Liver (tissue), 9 donors: ENCODE data around the gene C1orf21. TPM values are rescaled to one million over a fixed set of nuclear protein-coding genes. Genes with fewer than 3 reads are reported as not detected.

Experiments used
- DNase-seq: peaks from one replicate; pipeline ENCODE4 v3.0.0-alpha.2; 2017; ENCODE audit warnings: low spot score
- H3K27ac ChIP-seq, 2 donors: one replicate each; pipeline ENCODE4 v1.7.0; 2013; ENCODE audit warnings: inconsistent platforms in 2 of 2, low read length in 2 of 2, control low read depth in 1 of 2, low read depth in 1 of 2, mild to moderate bottlenecking in 1 of 2
- H3K27me3 ChIP-seq, 4 donors: one replicate each; pipeline versions ENCODE4 v1.6.1 to v1.7.0; 2013; ENCODE audit warnings: low read length in 3 of 4, inconsistent platforms in 1 of 4, mild to moderate bottlenecking in 1 of 4, moderate library complexity in 1 of 4; ENCODE audit not compliant: control insufficient read depth in 4 of 4, insufficient read depth in 4 of 4
- H3K36me3 ChIP-seq, 4 donors: one replicate each; pipeline versions ENCODE4 v1.6.1 to v1.7.0; 2013; ENCODE audit warnings: low read length in 3 of 4, mild to moderate bottlenecking in 3 of 4, low read depth in 1 of 4, moderate library complexity in 1 of 4; ENCODE audit not compliant: control insufficient read depth in 4 of 4, insufficient read depth in 3 of 4
- H3K4me1 ChIP-seq, 4 donors: one replicate each; pipeline versions ENCODE4 v1.6.1 to v1.7.0; 2013; ENCODE audit warnings: low read length in 3 of 4, mild to moderate bottlenecking in 3 of 4, moderate library complexity in 1 of 4; ENCODE audit not compliant: control insufficient read depth in 4 of 4, insufficient read depth in 4 of 4
- H3K4me3 ChIP-seq, 3 donors: one replicate each; pipeline versions ENCODE4 v1.6.1 to v1.7.0; 2013; ENCODE audit warnings: low read length in 3 of 3, control low read depth in 1 of 3, low read depth in 1 of 3, mild to moderate bottlenecking in 1 of 3
- H3K9ac ChIP-seq, 2 donors: one replicate each; pipeline ENCODE4 v1.7.0; 2013; ENCODE audit warnings: low read length in 2 of 2, mild to moderate bottlenecking in 2 of 2, moderate library complexity in 2 of 2, control low read depth in 1 of 2, low read depth in 1 of 2
- H3K9me3 ChIP-seq, 4 donors: one replicate each; pipeline versions ENCODE4 v1.6.1 to v1.7.0; 2013; ENCODE audit warnings: low read length in 3 of 4; ENCODE audit not compliant: control insufficient read depth in 4 of 4
- FOXA1 ChIP-seq: IDR thresholded peaks from 2 replicates; pipeline ENCODE4 v1.6.1; 2016; ENCODE audit warnings: antibody characterized with exemption
- GABPA ChIP-seq, 2 donors: IDR thresholded peaks in 1 of 2; conservative IDR thresholded peaks in 1 of 2; 2 replicates each; pipeline ENCODE4 v1.6.1; 2016; ENCODE audit warnings: antibody characterized with exemption in 2 of 2, mild to moderate bottlenecking in 1 of 2, moderate library complexity in 1 of 2
- JUND ChIP-seq, 2 donors: IDR thresholded peaks; 2 replicates each; pipeline ENCODE4 v1.6.1; 2016; ENCODE audit warnings: antibody characterized with exemption in 2 of 2
- NR2F2 ChIP-seq: IDR thresholded peaks from 2 replicates; pipeline ENCODE4 v1.6.1; 2016; ENCODE audit warnings: antibody characterized with exemption
- SP1 ChIP-seq: IDR thresholded peaks from 2 replicates; pipeline ENCODE4 v1.6.1; 2018; ENCODE audit warnings: antibody characterized with exemption, mild to moderate bottlenecking
- WGBS: extraction: QIAGEN DNeasy Blood & Tissue Kit; methylation state at CpG from one replicate; pipeline ENCODE4 v1.1.7; 2013; 5-methylcytosine and 5-hydroxymethylcytosine counted together
- polyA plus RNA-seq, 2 donors: library from polyadenylated mRNA; stranded (reverse) in 1 of 2; unstranded in 1 of 2; fragments of 200-250 nt in 1 of 2; fragments of >200 nt in 1 of 2; fragmentation: Nextera tagmentation in 1 of 2; extraction: Ambion mirVana in 1 of 2; gene quantifications; one replicate each; pipeline versions ENCODE4 v1.2.1 to v1.2.3, GENCODE V29; 2013 to 2015
- total RNA-seq, 2 donors: library from RNA; depleted of rRNA; stranded (reverse); fragments of >200 nt; gene quantifications; one replicate each; pipeline ENCODE4 v1.2.3, GENCODE V29; 2014
- TF ChIP-seq, protein P1 (sequence below): IDR thresholded peaks from 2 replicates; pipeline ENCODE4 v1.6.1; 2016; ENCODE audit warnings: antibody characterized with exemption, mild to moderate bottlenecking
- TF ChIP-seq, protein P2 (sequence below): IDR thresholded peaks from 2 replicates; pipeline ENCODE4 v1.6.1; 2016; ENCODE audit warnings: antibody characterized with exemption
- TF ChIP-seq, protein P3 (sequence below): IDR thresholded peaks from 2 replicates; pipeline ENCODE4 v1.6.1; 2016; ENCODE audit warnings: antibody characterized with exemption
- donor health status: healthy.
- donor health status: healthy.
- donor health status: healthy.
- donor health status: healthy.
- donor health status: healthy.

C1orf21 gene
- total and polyA plus RNA-seq, 4 donors: 2.3 to 21.3 (median 13.4) TPM

DNA sequence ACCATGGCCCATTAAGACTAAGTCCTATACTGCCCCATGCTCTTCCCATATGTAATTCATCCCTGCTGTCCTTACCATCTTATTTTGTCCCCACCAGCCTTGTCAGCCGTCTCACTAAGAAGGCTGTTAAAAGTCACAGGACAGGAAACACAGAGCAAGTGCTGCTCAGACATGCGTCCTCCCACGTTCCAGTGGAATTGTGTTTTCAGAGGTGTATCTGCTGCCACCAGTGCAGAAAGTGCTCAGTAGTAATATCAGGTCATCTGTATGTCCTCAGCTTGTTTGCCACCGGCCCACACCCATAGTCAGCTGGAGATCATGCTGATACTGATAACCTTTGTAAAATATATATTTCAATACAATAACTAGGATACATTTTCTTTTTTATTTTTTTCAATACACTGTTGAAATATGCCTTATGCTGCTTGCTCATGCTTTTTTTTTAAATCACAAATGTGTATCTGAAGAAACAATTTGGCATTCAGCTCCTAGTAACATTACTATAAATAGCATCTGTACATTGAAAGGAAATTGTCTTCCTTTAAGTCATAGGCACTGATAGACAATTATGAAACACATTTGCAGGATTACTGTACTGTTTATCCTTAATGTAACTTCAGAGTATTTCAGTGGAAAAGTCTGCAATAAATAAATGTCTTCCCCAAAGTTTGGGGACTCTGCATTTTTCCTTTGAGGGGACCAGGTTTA, 211.0 kb downstream of the C1orf21 start (continued):
- TF ChIP-seq, protein P1, sequence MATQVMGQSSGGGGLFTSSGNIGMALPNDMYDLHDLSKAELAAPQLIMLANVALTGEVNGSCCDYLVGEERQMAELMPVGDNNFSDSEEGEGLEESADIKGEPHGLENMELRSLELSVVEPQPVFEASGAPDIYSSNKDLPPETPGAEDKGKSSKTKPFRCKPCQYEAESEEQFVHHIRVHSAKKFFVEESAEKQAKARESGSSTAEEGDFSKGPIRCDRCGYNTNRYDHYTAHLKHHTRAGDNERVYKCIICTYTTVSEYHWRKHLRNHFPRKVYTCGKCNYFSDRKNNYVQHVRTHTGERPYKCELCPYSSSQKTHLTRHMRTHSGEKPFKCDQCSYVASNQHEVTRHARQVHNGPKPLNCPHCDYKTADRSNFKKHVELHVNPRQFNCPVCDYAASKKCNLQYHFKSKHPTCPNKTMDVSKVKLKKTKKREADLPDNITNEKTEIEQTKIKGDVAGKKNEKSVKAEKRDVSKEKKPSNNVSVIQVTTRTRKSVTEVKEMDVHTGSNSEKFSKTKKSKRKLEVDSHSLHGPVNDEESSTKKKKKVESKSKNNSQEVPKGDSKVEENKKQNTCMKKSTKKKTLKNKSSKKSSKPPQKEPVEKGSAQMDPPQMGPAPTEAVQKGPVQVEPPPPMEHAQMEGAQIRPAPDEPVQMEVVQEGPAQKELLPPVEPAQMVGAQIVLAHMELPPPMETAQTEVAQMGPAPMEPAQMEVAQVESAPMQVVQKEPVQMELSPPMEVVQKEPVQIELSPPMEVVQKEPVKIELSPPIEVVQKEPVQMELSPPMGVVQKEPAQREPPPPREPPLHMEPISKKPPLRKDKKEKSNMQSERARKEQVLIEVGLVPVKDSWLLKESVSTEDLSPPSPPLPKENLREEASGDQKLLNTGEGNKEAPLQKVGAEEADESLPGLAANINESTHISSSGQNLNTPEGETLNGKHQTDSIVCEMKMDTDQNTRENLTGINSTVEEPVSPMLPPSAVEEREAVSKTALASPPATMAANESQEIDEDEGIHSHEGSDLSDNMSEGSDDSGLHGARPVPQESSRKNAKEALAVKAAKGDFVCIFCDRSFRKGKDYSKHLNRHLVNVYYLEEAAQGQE: no peak
- TF ChIP-seq NR2F2 (no peak), GABPA (IDR thresholded peaks at IDR 0.05 in 1 of 2, conservative IDR thresholded peaks at IDR 0.05 in 1 of 2) (no peak), FOXA1 (no peak)
- TF ChIP-seq, protein P2, sequence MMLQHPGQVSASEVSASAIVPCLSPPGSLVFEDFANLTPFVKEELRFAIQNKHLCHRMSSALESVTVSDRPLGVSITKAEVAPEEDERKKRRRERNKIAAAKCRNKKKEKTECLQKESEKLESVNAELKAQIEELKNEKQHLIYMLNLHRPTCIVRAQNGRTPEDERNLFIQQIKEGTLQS: no peak

DNA sequence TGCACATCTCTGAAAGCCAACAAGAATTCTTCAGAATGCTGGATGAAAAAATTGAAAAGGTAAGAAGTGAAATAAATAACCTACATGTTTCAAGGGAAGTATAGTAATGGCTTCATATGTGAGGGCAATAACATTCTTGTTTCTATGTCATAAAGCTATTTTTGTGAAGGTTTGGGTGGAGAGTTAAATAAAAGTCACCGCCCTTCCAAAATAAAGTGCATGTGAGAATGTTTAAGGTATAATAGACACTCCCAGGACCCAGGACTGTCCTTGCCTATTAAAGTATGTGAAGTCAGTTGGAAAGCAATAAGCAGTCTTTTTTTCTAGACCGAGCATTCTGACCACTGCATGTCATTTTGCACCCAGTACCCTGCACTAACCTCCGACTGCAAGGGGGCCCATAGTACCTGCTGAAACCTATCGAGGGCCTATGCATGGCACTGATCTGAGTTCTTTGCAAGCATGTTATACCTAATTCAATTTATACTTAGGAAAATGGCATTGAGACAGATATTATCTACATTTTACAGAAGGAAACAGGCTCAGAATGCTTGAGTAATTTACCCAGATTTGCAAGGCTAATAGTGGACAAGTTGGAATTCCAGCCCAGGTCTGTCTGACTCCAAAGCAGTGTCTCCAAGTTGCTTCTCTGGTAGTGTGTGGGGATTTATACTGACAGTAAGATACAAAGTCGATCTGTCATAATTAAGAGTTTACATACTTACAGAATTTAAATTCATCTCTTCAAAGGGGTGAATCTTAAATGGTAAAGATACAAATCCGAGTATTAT, 211.8 kb downstream of the C1orf21 start:
- Histone ChIP-seq H3K27me3 (no peaks in the 10 kb centered on the region), H3K9ac (no peak overlapping the region), H3K4me3 (no peak overlapping the region), H3K4me1 (no peaks in the 10 kb centered on the region), H3K9me3 (no peaks in the 10 kb centered on the region), H3K27ac (no peak overlapping the region), H3K36me3 (peaks cover 0 to 3% (median 0%) of the 10 kb centered on the region in 4 donors)
- 91% methylated on average over 6 of the region's 6 CpGs for WGBS
- TF ChIP-seq JUND (IDR thresholded peaks at IDR 0.05) (no peak), SP1 (no peak)
- TF ChIP-seq, protein P3, sequence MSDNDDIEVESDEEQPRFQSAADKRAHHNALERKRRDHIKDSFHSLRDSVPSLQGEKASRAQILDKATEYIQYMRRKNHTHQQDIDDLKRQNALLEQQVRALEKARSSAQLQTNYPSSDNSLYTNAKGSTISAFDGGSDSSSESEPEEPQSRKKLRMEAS: no peak
- no peak for DNase-seq

DNA sequence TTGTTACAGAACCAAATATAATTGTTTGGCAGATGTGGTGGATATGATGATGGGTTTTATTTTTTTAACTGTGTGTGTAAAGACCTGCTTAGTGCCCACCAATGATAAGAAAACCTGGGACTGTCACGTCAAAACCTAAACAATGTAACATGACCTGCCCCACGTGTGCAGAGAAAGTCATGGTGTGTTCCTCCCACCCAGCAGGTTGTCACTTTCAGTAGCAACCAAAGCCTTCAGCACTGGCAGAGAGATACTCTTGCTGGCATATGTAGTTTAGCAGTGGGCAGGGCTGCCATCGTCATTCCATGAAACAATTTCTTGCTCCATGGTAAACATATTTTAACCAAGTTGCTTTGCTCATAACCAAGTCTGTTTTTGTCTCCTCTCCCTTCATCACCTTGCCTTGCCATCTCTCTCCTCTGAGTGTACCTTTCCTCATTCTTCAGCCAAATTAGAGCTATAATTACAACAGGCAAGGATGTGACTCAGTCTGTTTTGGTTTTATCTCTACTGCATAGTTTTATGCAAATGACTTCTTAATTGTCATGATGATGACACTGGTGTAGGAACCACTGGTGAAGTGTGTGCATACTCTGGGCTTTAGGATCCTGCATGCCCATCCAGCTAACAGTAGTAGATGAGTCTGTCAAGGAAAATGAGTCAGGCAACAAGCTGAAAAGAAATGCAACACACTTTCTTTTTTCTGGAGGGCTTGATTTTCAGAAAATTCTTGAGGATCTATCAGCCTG, 217.5 kb downstream of the C1orf21 start:
- no peaks in the 10 kb centered on the region for H3K36me3 ChIP-seq
- WGBS: 90% methylated on average over 3 of the region's 3 CpGs
- no peaks in the 10 kb centered on the region for H3K9me3 ChIP-seq
- no peaks in the 10 kb centered on the region for H3K4me1 ChIP-seq
- TF ChIP-seq, protein P1: no peak
- DNase-seq: no peak
- H3K27ac ChIP-seq: no peak overlapping the region
- H3K4me3 ChIP-seq: no peak overlapping the region
- H3K27me3 ChIP-seq: no peaks in the 10 kb centered on the region
- no peak overlapping the region for H3K9ac ChIP-seq
